ENCODE results near the gene KIRREL3. TPM values are rescaled to one million over a fixed set of nuclear protein-coding genes. Genes with fewer than 3 reads are reported as not detected.

Gene KIRREL3
- total RNA-seq, 1 donor from 2014 or later = 0.38 TPM

DNA sequence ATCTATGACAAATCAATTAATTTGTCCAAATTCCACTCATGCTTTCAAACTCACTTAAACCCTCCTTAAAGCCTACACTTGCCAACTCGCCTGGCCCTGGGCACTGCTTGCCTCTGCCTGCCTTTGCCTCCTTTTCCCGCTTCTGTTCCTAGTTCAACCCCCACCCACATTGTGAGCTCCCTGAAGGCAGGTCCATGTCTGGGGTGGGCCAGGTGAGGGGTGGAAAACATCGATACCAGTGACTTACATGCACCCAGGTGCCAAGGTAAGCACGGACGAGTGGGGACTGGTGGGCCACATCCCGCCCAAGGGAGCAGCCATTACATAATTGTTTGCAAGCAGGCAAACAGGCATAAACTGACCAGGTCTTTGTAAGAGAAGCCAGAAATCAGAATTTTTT, 498.9 kb downstream of the KIRREL3 start:
- H3K4me1 Mint-ChIP-seq (ENCODE audit: unreplicated experiment) = peaks cover 2% of the 10 kb centered on the region
- H3K4me3 Mint-ChIP-seq (ENCODE audit: unreplicated experiment) = no peak overlapping the region
- DNase-seq (ENCODE audit: low spot score) = no peak
- peaks cover 4% of the 10 kb centered on the region for H3K27me3 Mint-ChIP-seq (ENCODE audit: unreplicated experiment)
- no peaks in the 10 kb centered on the region for H3K36me3 Mint-ChIP-seq (ENCODE audit: low read depth, unreplicated experiment)
- no peaks in the 10 kb centered on the region for H3K9me3 Mint-ChIP-seq (ENCODE audit: unreplicated experiment)
- TF ChIP-seq, protein P1, sequence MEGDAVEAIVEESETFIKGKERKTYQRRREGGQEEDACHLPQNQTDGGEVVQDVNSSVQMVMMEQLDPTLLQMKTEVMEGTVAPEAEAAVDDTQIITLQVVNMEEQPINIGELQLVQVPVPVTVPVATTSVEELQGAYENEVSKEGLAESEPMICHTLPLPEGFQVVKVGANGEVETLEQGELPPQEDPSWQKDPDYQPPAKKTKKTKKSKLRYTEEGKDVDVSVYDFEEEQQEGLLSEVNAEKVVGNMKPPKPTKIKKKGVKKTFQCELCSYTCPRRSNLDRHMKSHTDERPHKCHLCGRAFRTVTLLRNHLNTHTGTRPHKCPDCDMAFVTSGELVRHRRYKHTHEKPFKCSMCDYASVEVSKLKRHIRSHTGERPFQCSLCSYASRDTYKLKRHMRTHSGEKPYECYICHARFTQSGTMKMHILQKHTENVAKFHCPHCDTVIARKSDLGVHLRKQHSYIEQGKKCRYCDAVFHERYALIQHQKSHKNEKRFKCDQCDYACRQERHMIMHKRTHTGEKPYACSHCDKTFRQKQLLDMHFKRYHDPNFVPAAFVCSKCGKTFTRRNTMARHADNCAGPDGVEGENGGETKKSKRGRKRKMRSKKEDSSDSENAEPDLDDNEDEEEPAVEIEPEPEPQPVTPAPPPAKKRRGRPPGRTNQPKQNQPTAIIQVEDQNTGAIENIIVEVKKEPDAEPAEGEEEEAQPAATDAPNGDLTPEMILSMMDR (IDR thresholded peaks at IDR 0.05; ENCODE audit: unreplicated experiment) = no peak
- H3K27ac Mint-ChIP-seq (ENCODE audit: unreplicated experiment) = no peak overlapping the region

DNA sequence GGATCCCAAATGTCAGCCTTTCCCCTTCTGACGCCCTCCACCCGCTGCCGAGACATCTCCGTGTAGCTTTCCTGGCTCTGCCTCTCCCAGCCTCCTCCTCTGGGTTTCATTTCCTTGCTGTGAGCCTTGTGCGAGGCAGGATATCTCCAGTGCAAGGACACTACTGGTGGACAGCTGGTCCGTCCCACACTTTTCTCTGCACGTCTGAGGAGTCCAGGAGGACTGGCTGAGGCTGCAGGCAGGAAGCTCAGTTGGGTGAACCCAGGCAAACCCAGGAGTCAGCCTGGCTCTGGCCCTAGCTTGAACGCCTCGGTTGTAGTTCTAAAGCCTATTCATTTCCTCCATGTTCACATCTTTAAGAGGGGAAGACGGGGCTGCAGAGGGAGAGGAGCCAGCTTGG, 499.6 kb downstream of the KIRREL3 start:
- Mint-ChIP-seq H3K36me3 (ENCODE audit: low read depth, unreplicated experiment) (no peaks in the 10 kb centered on the region), H3K27ac (ENCODE audit: unreplicated experiment) (no peak overlapping the region), H3K27me3 (ENCODE audit: unreplicated experiment) (peaks cover 4% of the 10 kb centered on the region), H3K4me1 (ENCODE audit: unreplicated experiment) (peaks cover 2% of the 10 kb centered on the region), H3K9me3 (ENCODE audit: unreplicated experiment) (no peaks in the 10 kb centered on the region), H3K4me3 (ENCODE audit: unreplicated experiment) (no peak overlapping the region)
- TF ChIP-seq, protein P1 (IDR thresholded peaks at IDR 0.05; ENCODE audit: unreplicated experiment) = no peak
- DNase-seq (ENCODE audit: low spot score) = no peak

DNA sequence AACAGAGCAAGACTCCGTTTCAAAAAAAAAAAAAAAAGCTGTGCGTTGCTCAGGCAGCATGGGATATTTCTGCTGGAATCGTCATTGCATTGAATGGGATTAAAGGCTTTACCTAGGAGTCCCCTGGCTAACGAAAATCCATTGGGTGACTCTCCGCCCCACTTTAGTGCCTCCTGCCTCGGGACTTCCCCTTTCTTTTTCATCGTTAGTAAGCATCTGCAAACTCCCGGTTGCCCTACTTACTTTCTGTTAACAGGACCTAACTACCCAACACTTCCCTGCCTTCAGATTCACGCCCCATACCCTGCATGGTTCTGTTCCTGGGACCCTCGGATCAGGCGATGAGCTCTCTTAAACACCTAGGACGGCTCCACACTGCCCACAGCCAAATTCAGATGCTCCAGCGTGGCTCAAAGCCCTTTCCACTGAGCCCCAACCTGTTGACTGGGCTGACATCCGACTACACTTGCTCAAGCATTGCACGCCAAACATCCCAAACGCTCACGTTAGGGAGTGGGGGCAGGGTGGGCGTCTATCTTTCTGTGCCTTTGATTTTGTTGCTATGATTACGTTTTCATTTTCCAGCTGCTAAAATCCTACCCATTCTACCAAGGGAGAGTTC, 501.3 kb downstream of the KIRREL3 start:
- H3K9me3 Mint-ChIP-seq (ENCODE audit: unreplicated experiment) = no peaks in the 10 kb centered on the region

DNA sequence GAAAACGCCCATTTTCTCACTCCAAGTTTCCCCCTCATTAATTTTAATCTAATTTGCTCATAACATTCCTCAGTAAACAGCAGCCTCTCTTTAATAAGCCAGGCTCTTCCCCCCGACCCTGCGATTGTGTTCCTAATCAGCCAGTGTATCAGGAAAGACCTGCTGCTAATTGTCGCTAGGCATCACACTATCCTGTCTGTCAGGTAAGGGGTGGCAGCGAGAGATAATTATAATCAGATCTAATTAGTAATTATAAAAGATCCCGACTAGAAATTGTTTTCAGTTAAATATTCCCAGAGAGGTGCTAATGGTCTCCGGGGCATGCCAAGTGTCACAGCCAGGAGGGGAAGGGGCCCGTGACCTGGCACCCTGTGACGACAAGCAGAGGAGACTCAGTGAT, 502.3 kb downstream of the KIRREL3 start:
- Mint-ChIP-seq H3K4me1 (ENCODE audit: unreplicated experiment) (peaks cover 13% of the 10 kb centered on the region), H3K27me3 (ENCODE audit: unreplicated experiment) (peaks cover 5% of the 10 kb centered on the region)
- TF ChIP-seq, protein P1 (IDR thresholded peaks at IDR 0.05; ENCODE audit: unreplicated experiment) = no peak

More for the DNA sequence above, 501.3 kb downstream of the KIRREL3 start:
- no peak for DNase-seq (ENCODE audit: low spot score)
- Mint-ChIP-seq H3K27ac (ENCODE audit: unreplicated experiment) (no peak overlapping the region), H3K4me1 (ENCODE audit: unreplicated experiment) (peaks cover 13% of the 10 kb centered on the region), H3K36me3 (ENCODE audit: low read depth, unreplicated experiment) (no peaks in the 10 kb centered on the region), H3K27me3 (ENCODE audit: unreplicated experiment) (peaks cover 5% of the 10 kb centered on the region), H3K4me3 (ENCODE audit: unreplicated experiment) (no peak overlapping the region)
- TF ChIP-seq, protein P1 (IDR thresholded peaks at IDR 0.05; ENCODE audit: unreplicated experiment) = no peak

DNA sequence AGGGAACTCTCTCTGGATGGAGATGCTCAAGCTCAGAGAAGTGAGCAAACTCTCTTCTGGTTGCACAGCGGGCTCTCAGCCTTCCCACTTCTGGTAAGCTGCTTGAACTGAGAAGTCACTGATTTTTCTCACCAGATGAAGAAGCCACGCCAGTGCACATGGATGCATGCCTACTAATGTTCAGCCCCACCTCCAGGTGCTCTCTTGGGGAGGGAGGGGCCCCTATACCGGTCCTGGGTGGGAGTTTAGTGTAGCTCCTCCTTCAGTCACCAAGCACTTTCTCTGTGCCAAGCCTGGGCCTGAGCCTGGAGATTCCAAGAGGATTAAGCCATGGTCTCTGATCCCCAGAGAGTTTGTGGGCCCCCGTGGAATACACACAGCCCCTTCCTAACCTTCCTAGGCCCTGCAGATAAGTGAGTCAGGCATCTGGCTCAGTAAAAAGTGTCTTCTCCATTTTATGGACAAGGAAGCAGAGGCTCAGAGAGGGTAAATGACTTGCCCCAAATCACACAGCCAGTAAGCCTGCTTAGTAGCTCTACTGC, 502.9 kb downstream of the KIRREL3 start:
- Mint-ChIP-seq H3K27ac (ENCODE audit: unreplicated experiment) (no peak overlapping the region), H3K27me3 (ENCODE audit: unreplicated experiment) (peaks cover 8% of the 10 kb centered on the region)
- DNase-seq (ENCODE audit: low spot score) = no peak

More for the DNA sequence above, 502.3 kb downstream of the KIRREL3 start:
- no peak overlapping the region for H3K27ac Mint-ChIP-seq (ENCODE audit: unreplicated experiment)
- no peak for DNase-seq (ENCODE audit: low spot score)
- no peaks in the 10 kb centered on the region for H3K36me3 Mint-ChIP-seq (ENCODE audit: low read depth, unreplicated experiment)
- H3K9me3 Mint-ChIP-seq (ENCODE audit: unreplicated experiment) = no peaks in the 10 kb centered on the region
- H3K4me3 Mint-ChIP-seq (ENCODE audit: unreplicated experiment) = no peak overlapping the region

More for the DNA sequence above, 502.9 kb downstream of the KIRREL3 start:
- Mint-ChIP-seq H3K9me3 (ENCODE audit: unreplicated experiment) (no peaks in the 10 kb centered on the region), H3K36me3 (ENCODE audit: low read depth, unreplicated experiment) (no peaks in the 10 kb centered on the region), H3K4me1 (ENCODE audit: unreplicated experiment) (peaks cover 11% of the 10 kb centered on the region), H3K4me3 (ENCODE audit: unreplicated experiment) (no peak overlapping the region)
- TF ChIP-seq, protein P1 (IDR thresholded peaks at IDR 0.05; ENCODE audit: unreplicated experiment) = no peak
